ENCODE measurements around the gene SIGLEC5.

- TF ChIP-seq EZH2 (IDR thresholded peaks at IDR 0.05; ENCODE audit: low read depth) = no peak
- no peak for TF ChIP-seq CTCF (conservative IDR thresholded peaks at IDR 0.05)
Measured at GRCh38 chr19:51586799-51587198, 43.4 kb downstream of the SIGLEC5 start.
